ENCODE data around the gene MIGA2. TPM values are rescaled to one million over a fixed set of nuclear protein-coding genes. Genes with fewer than 3 reads are reported as not detected.

MIGA2 gene
- total RNA-seq, 4 donors from 2014 or later = 37.7 to 66.1 (median 47.4) TPM

DNA sequence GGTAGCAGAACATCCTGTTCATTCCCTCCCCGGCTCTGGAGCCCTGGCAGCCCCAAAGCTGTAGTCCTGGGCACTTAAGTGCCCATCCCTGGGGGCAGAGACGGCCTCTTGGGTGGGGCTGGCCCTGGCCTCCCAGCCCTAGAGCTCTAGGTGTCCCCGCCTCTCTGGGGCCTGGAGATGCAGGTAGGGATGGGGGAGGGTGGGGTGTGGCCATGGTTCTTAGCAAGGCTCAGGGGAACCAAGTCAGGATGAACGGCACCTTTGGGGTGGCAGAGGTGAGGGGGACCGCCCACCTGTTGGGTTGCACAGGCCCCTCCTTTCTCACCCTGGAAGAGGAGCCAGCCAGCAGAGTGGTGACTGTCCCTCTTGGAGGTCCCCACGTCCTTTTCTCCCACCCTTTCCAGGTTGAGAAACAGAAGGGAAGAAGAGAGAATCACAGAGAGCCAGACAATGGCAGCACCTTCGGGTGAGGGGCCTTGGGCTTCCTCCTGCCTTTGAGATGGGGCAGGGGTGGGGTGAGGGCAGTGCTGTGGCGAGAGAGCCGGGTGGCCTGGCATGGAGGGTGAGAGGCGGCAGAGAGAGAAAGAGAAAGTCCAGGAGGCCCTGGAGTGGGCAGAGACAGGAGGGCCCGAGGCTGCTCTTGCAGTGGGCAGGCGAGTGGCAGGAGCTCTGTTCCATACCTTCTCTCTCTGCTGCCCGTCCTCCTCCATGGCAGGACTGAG, 71.8 kb downstream of the MIGA2 start:
- no peak for DNase-seq (ENCODE audit: low spot score in 2 of 2)
- WGBS, 2 donors = 54 to 62% methylated on average over 11 to 13 of the region's 13 CpGs
- H3K4me3 ChIP-seq (ENCODE audit: low read depth, poor library complexity, severe bottlenecking) = no peak overlapping the region
- intact Hi-C loops (cut with DNase I; ENCODE audit: low total_unique reads) = no loop called here
- TF ChIP-seq, protein P1, sequence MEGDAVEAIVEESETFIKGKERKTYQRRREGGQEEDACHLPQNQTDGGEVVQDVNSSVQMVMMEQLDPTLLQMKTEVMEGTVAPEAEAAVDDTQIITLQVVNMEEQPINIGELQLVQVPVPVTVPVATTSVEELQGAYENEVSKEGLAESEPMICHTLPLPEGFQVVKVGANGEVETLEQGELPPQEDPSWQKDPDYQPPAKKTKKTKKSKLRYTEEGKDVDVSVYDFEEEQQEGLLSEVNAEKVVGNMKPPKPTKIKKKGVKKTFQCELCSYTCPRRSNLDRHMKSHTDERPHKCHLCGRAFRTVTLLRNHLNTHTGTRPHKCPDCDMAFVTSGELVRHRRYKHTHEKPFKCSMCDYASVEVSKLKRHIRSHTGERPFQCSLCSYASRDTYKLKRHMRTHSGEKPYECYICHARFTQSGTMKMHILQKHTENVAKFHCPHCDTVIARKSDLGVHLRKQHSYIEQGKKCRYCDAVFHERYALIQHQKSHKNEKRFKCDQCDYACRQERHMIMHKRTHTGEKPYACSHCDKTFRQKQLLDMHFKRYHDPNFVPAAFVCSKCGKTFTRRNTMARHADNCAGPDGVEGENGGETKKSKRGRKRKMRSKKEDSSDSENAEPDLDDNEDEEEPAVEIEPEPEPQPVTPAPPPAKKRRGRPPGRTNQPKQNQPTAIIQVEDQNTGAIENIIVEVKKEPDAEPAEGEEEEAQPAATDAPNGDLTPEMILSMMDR (IDR thresholded peaks at IDR 0.05) = no peak
- no peak for TF ChIP-seq POLR2A (IDR thresholded peaks at IDR 0.05)

DNA sequence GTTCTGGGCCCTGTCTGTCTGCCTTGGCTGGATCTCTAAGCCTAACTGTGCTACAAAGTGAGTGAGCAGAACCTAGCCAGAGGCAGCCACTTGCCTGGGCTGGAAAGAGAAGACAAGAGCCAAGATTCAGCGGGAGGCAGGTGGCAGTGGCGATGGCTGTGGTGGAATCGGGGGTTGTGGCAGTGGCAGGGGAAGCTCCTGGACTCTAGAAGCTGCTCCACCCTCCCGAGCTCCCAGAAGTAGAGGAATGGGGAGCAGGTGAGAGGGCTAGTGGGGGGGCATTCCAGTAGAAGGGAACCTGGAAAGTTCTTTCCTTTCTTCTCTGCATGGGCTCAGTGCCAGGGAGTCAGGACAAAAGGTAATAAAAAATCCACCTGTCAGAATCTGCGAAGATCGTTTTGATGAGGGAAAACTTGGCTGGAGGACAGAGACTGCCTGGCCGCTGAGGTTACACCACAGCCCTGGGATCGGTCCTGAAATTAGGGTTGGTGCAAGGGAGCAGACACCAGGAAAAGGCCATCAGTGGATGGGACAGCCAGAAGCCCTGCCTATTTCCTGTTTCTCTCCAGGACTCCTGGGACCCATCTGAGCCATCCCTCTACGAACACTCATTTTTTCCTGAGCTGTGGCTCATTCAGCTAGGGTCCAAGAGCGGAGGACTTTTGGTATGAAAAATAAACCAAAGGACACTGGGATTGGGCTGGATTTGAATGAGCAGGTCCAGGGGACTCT, 72.5 kb downstream of the MIGA2 start:
- intact Hi-C loops (cut with DNase I; ENCODE audit: low total_unique reads) = no loop called here
- TF ChIP-seq, protein P1 (IDR thresholded peaks at IDR 0.05) = no peak
- no peak for TF ChIP-seq POLR2A (IDR thresholded peaks at IDR 0.05)
- no peak overlapping the region for H3K4me3 ChIP-seq (ENCODE audit: low read depth, poor library complexity, severe bottlenecking)
- DNase-seq (ENCODE audit: low spot score in 2 of 2) = peak in 1 of 2 donors; percentile 37
- 38 to 51% methylated on average over 10 of the region's 10 CpGs for WGBS, 2 donors

DNA sequence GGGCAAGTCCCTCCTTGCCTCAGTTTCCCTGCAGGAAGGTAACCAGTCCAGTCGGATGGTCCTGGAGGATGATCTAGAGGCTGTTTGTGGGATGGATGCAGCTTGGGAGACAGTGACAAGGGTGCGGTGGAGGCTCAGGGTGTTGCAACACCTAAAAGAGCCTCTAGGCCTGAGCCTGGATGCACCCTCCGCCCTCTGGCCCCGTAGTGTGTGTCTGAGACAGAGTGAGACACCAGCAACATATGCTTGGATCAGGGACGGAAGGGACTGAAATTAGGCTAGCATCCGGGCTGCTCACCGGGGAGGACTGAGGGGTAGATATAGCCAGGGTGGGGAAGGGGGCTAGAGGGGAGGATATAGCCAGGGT, 73.1 kb downstream of the MIGA2 start:
- intact Hi-C loops (cut with DNase I; ENCODE audit: low total_unique reads) = no loop called here

DNA sequence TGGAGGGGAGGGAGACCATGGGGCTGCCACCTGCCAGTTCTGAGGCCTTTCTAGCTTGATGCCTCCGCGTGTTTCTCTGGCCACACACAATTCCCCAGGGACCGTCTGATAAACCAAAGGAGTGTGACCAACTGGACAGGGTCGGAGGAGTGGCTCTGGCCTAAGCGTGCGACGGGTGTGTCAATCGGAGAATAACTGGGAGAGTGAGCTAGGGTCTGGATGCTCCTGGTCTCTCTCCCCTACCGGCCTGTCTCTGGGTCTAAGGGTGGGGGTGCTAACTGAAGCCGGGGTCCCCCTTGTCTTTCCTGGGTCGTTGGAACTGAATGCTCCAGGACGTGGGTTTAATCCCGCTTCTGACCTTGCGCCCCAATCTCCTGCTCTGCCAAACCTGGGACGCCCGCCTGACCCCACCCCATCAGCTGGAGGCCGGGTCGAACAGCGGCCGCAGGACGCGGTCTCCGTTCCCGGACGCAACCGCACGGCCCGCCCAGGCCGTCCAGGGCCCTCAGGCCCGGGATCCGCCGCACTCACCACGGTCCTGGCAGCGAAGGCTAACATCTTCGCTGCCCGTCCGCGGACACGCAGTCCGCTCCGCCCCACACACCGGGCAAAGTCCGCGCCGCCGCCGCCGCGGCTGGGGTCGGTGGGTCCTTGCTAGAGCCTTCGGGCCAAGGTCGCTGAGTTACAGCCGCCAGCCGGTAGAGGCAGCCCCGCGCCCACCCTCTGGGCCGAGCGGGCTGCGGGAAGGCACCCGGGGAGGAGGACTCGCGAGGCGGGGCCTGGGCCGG, 73.7 kb downstream of the MIGA2 start:
- intact Hi-C loops (cut with DNase I; ENCODE audit: low total_unique reads) = no loop called here
- TF ChIP-seq POLR2A (IDR thresholded peaks at IDR 0.05) = no peak
- TF ChIP-seq, protein P1 (IDR thresholded peaks at IDR 0.05) = no peak
- DNase-seq (ENCODE audit: low spot score in 2 of 2) = peak in 1 of 2 donors; percentile 42
- H3K4me3 ChIP-seq (ENCODE audit: low read depth, poor library complexity, severe bottlenecking) = peak overlapping the region; percentile 63
- 20% methylated on average over 17 to 44 of the region's 64 CpGs for WGBS, 2 donors

More for the DNA sequence above, 73.1 kb downstream of the MIGA2 start:
- TF ChIP-seq, protein P1 (IDR thresholded peaks at IDR 0.05) = no peak
- TF ChIP-seq POLR2A (IDR thresholded peaks at IDR 0.05) = no peak
- no peak overlapping the region for H3K4me3 ChIP-seq (ENCODE audit: low read depth, poor library complexity, severe bottlenecking)
- DNase-seq (ENCODE audit: low spot score in 2 of 2) = peak; percentile 69 to 95
- WGBS, 2 donors = 32 to 40% methylated on average over 7 of the region's 7 CpGs

DNA sequence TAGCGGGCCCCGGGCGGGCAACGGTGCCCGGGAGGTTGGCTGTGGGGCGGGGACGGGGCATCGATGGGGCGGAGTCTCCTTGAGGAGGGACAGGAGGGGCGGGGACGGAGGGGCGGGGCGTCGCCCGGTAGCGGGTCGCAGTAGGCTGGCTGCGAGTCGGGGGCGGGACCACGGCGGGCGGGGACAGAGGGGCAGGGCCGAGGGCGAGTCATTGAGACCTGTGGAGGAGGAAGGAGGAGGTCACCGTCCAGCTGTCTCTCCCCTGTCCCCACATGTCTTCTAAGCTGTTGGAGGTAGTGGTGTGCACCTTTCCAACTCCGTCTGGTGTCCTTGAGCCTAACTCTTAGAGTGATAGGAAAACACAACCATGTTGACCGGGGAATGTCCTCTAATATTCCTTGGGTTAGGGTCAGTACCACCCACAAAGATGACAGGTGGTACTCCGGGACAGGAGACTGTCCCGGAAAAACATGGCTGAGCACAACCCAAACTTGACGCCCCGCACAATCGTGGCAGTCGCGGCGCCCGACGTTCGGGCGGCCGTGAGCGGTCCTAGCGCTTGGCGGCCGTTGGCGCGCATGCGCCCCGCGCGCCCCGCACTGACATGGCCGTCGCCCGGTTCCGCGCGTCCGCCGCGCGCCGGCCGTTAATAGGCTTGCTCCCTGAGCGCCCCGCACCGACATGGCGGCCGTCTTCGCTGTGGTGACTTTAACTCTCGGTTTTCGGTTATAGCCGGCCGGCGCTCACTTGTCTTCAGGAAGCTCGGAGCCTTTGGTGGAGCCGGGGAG, 74.5 kb downstream of the MIGA2 start, which contains the start of the genes CRAT and PTPA:
CRAT (minus strand) TSS at position 54 of the 788 bp plus-strand sequence. CDS start 284 bp downstream, outside the sequence.
PTPA (plus strand) TSS at position 676 of the 788 bp plus-strand sequence. CDS start 186 bp downstream, outside the sequence.
- TF ChIP-seq, protein P1 (IDR thresholded peaks at IDR 0.05) = no peak
- TF ChIP-seq POLR2A (IDR thresholded peaks at IDR 0.05) = no peak
- peak; percentile 95 to 99 for DNase-seq (ENCODE audit: low spot score in 2 of 2)
- H3K4me3 ChIP-seq (ENCODE audit: low read depth, poor library complexity, severe bottlenecking) = peak within 1 kb of the TSS; percentile 92
- WGBS, 2 donors = 0% methylated on average over 33 to 44 of the region's 77 CpGs
- intact Hi-C loops (cut with DNase I; ENCODE audit: low total_unique reads) = no loop called here
